Breast epithelium (tissue), 3 donors: ENCODE data around the gene BCL2L12.

ENCODE experiments used
- POLR2A ChIP-seq: fragments of 450-650 bp; IDR thresholded peaks from one replicate; pipeline ENCODE4 v1.6.1; 2016; ENCODE audit warnings: antibody characterized with exemption, mild to moderate bottlenecking, moderate library complexity
- POLR2AphosphoS5 ChIP-seq, 3 donors: sonication (generic); formaldehyde crosslinking; IDR thresholded peaks; one replicate each; pipeline ENCODE4 v1.6.1; 2017; ENCODE audit warnings: antibody characterized with exemption in 3 of 3

DNA sequence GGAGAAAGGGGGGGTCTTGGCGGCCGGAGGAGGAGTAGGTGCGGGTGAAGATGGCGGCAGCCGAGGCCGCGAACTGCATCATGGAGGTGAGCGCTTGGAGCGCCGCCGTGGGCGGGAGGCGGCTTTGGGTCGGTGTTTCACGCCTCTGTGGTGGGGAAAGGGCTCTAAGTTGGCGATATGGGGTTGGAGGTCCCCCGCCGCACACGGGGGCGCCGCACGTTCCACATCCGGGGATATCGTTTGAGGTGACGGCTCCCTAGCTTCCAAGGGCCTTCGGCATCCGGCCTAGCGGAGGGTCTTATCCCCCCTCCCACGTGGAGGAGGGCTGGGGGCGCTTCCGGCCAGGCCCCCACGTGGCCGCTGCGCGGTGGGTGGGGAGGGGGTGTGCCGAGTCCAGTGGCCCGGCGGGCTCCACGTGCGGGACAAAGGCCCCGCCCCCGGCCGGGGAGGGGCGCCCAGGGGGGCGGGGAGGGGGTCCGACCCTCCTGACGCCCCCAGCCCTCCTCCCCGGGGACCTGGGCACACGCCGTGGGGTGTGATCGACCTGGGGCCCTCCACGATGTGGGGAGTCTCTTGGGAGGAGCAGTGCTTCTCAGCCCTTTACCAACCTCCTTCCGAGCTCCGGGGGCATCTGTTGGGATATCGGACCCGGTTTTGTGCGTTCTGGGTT lies 11.6 kb downstream of the BCL2L12 start, which contains the start of gene PRMT1:
- TF ChIP-seq POLR2AphosphoS5 (IDR thresholded peaks at IDR 0.05) (peak; percentile 69 to 82 (median 78)), POLR2A (peak; percentile 94)
